ENCODE data around the gene MYBPH.

DNA sequence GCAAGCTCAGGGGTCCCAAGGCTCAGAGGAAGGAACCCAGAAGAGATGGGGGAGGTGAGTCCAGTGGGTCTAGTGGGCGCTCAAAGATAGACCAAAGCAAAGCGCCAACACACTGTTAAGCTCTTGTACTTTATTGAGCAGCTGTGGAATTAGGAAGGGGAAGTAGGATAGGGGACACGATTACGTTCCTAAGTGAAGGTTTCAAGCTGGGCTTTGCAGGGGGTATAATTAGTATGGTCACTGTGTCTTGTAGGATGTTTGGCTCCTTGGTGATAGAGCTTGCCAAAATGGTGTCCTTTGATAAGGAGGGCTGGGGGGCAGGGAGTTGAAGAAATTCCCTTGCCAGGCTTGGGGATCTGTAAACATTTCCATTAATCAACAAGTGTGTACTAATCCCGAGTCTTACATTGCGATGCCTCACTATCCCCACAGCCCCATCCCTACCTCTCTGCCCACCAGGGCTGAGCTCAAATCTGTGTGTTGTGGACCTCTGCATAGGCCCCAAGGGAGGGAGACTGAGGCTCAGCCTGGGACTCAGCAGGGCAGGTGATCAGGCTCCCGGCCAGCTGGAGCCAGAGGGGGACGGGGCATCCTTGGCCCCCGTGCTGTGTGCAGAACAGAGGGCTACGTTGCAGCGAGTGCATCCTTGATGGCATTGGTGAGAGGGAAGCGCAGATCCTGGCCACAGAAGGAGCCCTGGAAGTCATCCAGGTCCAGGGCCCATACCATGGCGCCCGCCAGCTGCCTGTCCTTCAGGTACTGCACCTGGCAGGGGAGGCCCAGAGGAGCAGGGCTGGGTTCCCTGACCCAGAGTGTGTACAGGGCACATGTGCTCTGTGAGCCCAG lies 3.4 kb upstream of the MYBPH start:
- TF ChIP-seq FOXM1 (IDR thresholded peaks at IDR 0.05; ENCODE audit: low read depth, low read length), result no peak
- TF ChIP-seq HSF1 (IDR thresholded peaks at IDR 0.05; ENCODE audit: low read depth, low read length), result no peak
- no peak for TF ChIP-seq MXI1 (IDR thresholded peaks at IDR 0.05; ENCODE audit: low read depth, low read length)
- TF ChIP-seq SMC3 (IDR thresholded peaks at IDR 0.05; ENCODE audit: borderline replicate concordance, low read length), result no peak
- no peak for TF ChIP-seq CREB1 (IDR thresholded peaks at IDR 0.05; ENCODE audit: low read depth)
